Skeletal muscle tissue (tissue), 2 donors: ENCODE results near the gene AK4. TPM values are rescaled to one million over a fixed set of nuclear protein-coding genes. Genes with fewer than 3 reads are reported as not detected.

Source experiments
- small RNA-seq: library from RNA; depleted of rRNA; stranded (forward); fragments of <200 nt; gene quantifications from one replicate; pipeline ENCODE3, GENCODE V24; 2014
- total RNA-seq: library from RNA; depleted of rRNA; stranded (reverse); fragments of >200 nt; gene quantifications from one replicate; pipeline ENCODE4 v1.2.3, GENCODE V29; 2014

Gene AK4
- total RNA-seq, 1 donor from 2014 or later: 6.8 TPM

Small RNA genes within 50 kb of the gene (small RNA-seq; reads per million reads assigned to genes)
- gene RPS29P7: not detected

Other genes starting within 250 kb of the AK4 start
- 59.5 TPM for gene JAK1, start 181.7 kb upstream of the AK4 start, total RNA-seq
- 2.6 TPM for gene DNAJC6, start 161.3 kb downstream of the AK4 start, total RNA-seq